HEK293T (cell line): Measurements from ENCODE around the gene OTOP3.
"Not testable (repeated sequence)": the region's sequence is repeated elsewhere in the genome, so short reads cannot be mapped to it uniquely, and the experiment has no call there.

Experiments used
- CTCF ChIA-PET: fragments of 350-600 bp; formaldehyde crosslinking; extraction: SDS; loops from one replicate; lab custom pipeline; 2021; ENCODE audit warnings: antibody characterized with exemption, inconsistent platforms; lab: Yijun Ruan, JAX
- POLR2A ChIA-PET: fragments of 350-600 bp; formaldehyde crosslinking; extraction: SDS; loops from one replicate; lab custom pipeline; 2020; ENCODE audit warnings: antibody characterized with exemption, inconsistent platforms; lab: Yijun Ruan, JAX
- DNase-seq: peaks from one replicate; pipeline ENCODE4 v3.0.0; 2012; ENCODE audit warnings: mixed read lengths; ENCODE audit errors: extremely low spot score
- ARNT ChIP-seq: fragments of 450-650 bp; IDR thresholded peaks from 2 replicates; pipeline ENCODE4 v1.6.1; 2017; ENCODE audit warnings: mild to moderate bottlenecking
- BHLHE40 ChIP-seq: fragments of 450-650 bp; IDR thresholded peaks from 2 replicates; pipeline ENCODE4 v1.6.1; 2016; ENCODE audit warnings: mild to moderate bottlenecking, moderate library complexity, borderline replicate concordance
- CTBP1 ChIP-seq: fragments of 450-650 bp; IDR thresholded peaks from 2 replicates; pipeline ENCODE4 v1.6.1; 2016; ENCODE audit warnings: borderline replicate concordance
- ELF4 ChIP-seq: fragments of 450-650 bp; IDR thresholded peaks from 2 replicates; pipeline ENCODE4 v1.6.1; 2017; ENCODE audit warnings: antibody characterized with exemption
- FOXA1 ChIP-seq: fragments of 450-650 bp; IDR thresholded peaks from 2 replicates; pipeline ENCODE4 v1.6.1; 2016; ENCODE audit warnings: mild to moderate bottlenecking
- FOXK2 ChIP-seq: fragments of 450-650 bp; IDR thresholded peaks from 2 replicates; pipeline ENCODE4 v1.6.1; 2016; ENCODE audit warnings: mild to moderate bottlenecking
- FOXM1 ChIP-seq: fragments of 450-650 bp; IDR thresholded peaks from 2 replicates; pipeline ENCODE4 v1.6.1; 2017; ENCODE audit warnings: mild to moderate bottlenecking, borderline replicate concordance
- HDGF ChIP-seq: fragments of 450-650 bp; IDR thresholded peaks from 2 replicates; pipeline ENCODE4 v1.6.1; 2017; ENCODE audit warnings: antibody characterized with exemption, borderline replicate concordance
- L3MBTL2 ChIP-seq: fragments of 450-650 bp; conservative IDR thresholded peaks from 2 replicates; pipeline ENCODE4 v1.6.1; 2016; ENCODE audit warnings: mild to moderate bottlenecking
- LEF1 ChIP-seq: fragments of 450-650 bp; IDR thresholded peaks from 2 replicates; pipeline ENCODE4 v1.6.1; 2017; ENCODE audit warnings: mild to moderate bottlenecking, borderline replicate concordance
- NFRKB ChIP-seq: fragments of 450-650 bp; IDR thresholded peaks from 2 replicates; pipeline ENCODE4 v1.6.1; 2016; ENCODE audit warnings: mild to moderate bottlenecking, moderate library complexity
- SP1 ChIP-seq: fragments of 450-650 bp; IDR thresholded peaks from 2 replicates; pipeline ENCODE4 v1.6.1; 2017
- TARDBP ChIP-seq: fragments of 450-650 bp; IDR thresholded peaks from 2 replicates; pipeline ENCODE4 v1.6.1; 2016
- TF ChIP-seq, protein P1 (sequence below): fragments of 450-650 bp; IDR thresholded peaks from 2 replicates; pipeline ENCODE4 v1.6.1; 2016

OTOP3 gene

DNA sequence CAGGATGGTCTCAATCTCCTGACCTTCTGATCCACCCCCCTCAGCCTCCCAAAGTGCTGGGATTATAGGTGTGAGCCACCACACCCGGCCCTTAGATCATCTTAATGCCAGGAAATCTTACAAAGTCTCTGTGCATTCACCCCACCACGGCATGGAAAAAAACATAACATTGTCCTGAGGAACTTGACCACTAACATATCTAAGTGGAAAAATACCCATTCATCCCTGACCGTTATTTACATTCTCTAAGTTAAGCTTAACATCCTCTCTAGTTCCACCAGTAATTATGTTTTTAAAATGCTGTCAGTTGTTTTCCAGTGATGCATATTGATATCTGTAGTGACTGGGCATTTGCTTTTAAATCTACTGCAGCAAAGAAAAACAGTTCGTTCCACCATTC, 40.2 kb downstream of the OTOP3 start:
- CTCF ChIA-PET = interaction anchor here (1.1 kb wide), 1 partner anchor 14 kb away, joined by 4 read pairs; no protein-coding TSS in a partner anchor
- TF ChIP-seq NFRKB (no peak), FOXK2 (no peak), ELF4 (no peak)
- no peak for DNase-seq
- POLR2A ChIA-PET = interaction anchor here (2.1 kb wide), 1 partner anchor 37 kb away, joined by 6 read pairs; the partner anchor contains the start of gene MRPL58

DNA sequence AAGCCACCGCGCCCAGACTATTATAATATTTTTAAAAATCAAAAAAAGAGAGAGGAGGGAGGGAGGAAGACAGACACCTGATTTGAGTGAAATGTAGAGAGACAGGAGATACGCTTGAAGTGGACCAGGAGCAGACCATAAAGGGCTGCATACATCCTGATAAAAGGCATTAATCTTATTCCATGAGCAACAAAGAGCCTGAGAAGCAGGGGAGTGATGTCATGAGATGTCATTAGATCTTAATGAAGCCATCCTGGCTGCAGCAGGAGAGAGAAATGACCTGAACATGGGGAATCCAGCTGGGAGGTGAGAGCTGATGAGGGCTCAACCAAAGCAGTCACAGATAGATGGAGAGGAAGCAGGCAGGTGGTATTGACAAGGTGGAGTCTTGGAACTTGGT, 42.1 kb downstream of the OTOP3 start:
- TF ChIP-seq, protein P1, sequence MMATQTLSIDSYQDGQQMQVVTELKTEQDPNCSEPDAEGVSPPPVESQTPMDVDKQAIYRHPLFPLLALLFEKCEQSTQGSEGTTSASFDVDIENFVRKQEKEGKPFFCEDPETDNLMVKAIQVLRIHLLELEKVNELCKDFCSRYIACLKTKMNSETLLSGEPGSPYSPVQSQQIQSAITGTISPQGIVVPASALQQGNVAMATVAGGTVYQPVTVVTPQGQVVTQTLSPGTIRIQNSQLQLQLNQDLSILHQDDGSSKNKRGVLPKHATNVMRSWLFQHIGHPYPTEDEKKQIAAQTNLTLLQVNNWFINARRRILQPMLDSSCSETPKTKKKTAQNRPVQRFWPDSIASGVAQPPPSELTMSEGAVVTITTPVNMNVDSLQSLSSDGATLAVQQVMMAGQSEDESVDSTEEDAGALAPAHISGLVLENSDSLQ = no peak
- TF ChIP-seq FOXK2 (no peak), HDGF (no peak), FOXM1 (no peak), ELF4 (no peak)
- ChIA-PET POLR2A (interaction anchor here (1.0 to 1.3 kb wide), 2 partner anchors 10 to 35 kb away, joined by 3 to 5 read pairs; partner anchors contain the start of genes CDR2L and MRPL58), CTCF (no interaction called here)
- DNase-seq = no peak

DNA sequence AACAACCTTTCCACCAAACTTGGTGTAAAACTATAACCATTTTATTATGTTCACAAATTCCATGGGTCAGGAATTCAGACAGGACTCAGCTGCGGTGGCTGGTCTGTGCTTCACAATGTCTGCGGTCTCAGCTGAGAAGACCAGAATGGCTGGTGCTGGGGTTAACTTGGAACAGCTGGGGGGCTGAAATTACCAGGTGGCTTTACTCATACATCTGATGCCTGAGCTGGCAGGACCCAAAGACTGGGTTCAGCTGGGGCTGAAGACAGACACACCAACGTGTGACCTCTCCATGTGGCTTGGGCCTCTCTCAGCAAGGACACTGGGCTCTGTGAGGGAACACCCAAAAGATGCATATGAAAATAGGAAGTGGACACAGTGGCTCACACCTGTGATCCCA, 42.5 kb downstream of the OTOP3 start:
- POLR2A ChIA-PET = interaction anchor here (0.9 to 1.3 kb wide), 3 partner anchors 9 to 58 kb away, joined by 3 to 5 read pairs (median 4); partner anchors contain the start of genes CDR2L and MRPL58
- CTCF ChIA-PET = no interaction called here
- DNase-seq = no peak
- TF ChIP-seq BHLHE40 (no peak), ELF4 (no peak), FOXM1 (no peak)

DNA sequence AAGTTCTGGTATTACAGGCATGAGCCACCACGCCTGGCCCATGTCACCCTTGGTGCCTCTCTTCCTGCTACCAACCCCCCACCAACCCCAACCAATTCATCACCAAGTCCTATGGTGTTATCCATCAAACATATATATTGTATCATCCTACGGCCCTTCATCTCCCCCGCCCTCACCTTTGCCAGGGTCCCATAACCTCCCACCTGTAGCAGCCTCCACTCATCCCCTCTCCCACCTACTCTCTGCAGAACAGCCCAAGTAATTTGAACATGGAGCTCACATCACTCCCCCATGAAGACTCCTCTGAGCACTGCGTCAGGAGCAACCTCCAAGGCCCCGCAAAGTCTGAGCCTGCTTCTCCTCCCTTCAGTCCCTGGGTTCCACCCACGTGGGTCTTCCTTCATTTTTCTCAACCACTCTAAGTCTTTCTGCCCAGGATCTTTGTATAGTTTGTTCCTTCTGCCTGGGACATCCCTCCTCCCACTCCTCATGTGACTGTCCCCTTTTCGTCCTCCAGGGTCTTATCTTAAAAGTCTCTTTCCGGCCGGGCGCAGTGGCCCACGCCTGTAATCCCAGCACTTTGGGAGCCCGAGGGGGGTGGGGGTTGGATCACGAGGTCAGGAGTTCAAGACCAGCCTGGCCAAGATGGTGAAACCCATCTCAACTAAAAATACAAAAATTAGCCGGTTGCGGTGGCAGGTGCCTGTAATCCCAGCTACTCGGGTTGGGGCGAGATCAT, 43.9 kb downstream of the OTOP3 start:
- TF ChIP-seq TARDBP (no peak), ELF4 (no peak), FOXM1 (no peak), CTBP1 (no peak), BHLHE40 (no peak), ARNT (no peak), FOXK2 (no peak)
- TF ChIP-seq, protein P1 = no peak
- ChIA-PET POLR2A (interaction anchor here (1.3 to 1.6 kb wide), 2 partner anchors 9 to 32 kb away, joined by 4 to 6 read pairs; no protein-coding TSS in a partner anchor), CTCF (no interaction called here)
- DNase-seq = no peak

DNA sequence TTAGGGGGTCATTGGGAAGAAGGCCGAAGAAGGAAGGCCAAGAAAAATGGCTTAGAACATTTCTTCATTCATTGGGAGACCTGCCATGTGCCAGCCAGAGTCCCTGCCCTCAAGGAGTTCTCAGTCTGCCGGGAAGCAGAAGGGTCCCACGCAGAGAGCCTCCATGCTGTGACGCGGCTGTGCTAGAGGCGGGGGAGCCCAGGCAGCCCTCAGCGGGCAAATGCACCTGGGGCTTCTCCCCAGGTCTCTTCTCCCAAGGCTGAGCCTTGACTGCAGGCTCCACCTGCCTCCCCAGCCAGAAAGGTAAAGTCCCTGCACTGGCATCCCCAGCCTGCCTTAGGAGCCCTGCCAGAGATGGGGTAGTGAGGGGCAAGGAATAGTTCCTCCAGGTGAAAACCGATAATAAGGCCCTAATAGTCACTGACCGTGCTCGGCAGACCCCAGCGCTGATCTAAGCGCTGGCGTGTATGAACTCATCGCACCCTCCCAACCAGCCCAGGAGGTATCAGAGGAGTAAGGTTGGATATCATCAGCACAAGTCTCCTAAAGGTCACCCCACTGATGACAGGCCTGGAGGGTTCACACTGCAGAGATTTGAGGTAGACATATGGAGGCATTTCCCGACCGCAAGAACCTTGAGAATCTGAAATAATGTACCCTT, 45.8 kb downstream of the OTOP3 start:
- ChIA-PET POLR2A (no interaction called here), CTCF (no interaction called here)
- DNase-seq = no peak
- TF ChIP-seq L3MBTL2 (no peak), FOXM1 (no peak), ARNT (no peak), NFRKB (no peak), BHLHE40 (no peak), LEF1 (no peak), SP1 (no peak), ELF4 (no peak), CTBP1 (no peak), FOXA1 (no peak)
- TF ChIP-seq, protein P1 = no peak

DNA sequence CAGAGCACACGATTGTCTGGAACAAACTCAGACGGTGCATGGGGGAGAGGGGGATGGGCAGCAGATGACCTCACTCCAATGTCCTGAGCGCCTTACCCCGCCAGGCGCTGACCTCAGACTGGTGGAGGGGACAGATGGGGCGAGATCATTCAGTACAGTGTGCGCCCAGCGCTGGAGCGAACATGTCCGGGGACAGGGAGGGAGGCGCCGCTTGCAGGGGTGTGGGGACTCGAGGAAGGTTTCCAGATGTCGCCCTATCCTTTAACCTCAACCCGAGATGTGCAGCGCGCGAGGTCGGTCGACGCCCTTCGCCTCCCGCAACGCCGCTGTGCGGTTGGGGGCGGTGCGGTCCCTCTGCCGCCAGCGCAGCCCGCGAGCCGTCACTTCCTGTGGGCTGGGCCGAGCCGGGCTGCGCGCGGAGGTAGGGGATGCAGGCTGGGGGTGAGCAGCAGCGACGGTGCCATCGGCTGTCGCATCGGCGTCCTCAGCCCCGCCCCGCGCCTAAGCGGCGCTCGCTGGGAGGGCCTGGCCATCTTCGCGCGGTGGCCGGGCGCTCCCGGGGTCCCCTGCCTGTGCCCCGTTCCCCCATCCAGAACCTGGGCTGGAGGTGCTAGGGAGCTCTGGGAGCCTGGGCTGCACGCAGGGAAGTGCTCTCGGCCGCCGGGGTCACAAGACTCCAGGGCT, 46.4 kb downstream of the OTOP3 start:
- ChIA-PET POLR2A (interaction anchor here (0.6 to 2.8 kb wide), 17 partner anchors 9 to 873 kb away, joined by 3 to 51 read pairs (median 6); partner anchors contain the start of genes ARMC7, ATP5PD, FDXR and HID1), CTCF (interaction anchor here (0.6 to 1.6 kb wide), 2 partner anchors 21 to 27 kb away, joined by 3 to 10 read pairs; no protein-coding TSS in a partner anchor)
- TF ChIP-seq LEF1 (no peak), L3MBTL2 (peak; percentile 77), ELF4 (no peak), FOXM1 (no peak)
- DNase-seq = peak; percentile 89

DNA sequence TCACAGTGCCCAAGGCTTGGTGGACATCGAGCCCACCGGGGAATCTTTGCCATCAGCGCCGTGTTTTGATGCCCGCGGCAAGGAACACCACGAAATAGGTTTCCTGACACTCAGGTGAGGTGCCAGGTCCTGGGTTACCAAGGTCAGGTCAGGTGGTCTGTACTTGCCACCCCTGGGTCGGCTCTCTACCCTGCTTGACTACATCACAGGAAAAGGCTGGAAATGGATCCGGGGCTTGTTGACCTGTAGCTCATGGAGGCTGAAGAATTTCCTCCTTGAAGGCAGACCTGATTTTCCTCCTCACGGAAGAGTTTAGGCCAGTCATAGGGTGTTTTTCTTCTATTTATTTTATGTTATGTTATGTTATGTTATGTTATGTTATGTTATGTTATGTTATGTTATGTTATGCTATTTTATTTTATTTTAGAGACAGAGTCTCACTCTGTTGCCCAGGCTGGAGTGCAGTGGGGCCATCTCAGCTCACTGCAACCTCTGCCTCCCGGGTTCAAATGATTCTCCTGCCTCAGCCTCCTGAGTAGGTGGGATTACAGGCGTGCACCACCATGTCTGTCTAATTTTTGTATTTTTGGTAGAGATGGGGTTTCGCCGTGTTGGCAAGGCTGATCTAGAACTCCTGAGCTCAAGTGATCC, 47.1 kb downstream of the OTOP3 start:
- ChIA-PET POLR2A (interaction anchor here (0.6 to 2.8 kb wide), 18 partner anchors 10 to 873 kb away, joined by 3 to 51 read pairs (median 6); partner anchors contain the start of genes ARMC7, ATP5PD, FDXR and HID1), CTCF (interaction anchor here (0.6 to 1.6 kb wide), 2 partner anchors 21 to 28 kb away, joined by 3 to 10 read pairs; no protein-coding TSS in a partner anchor)
- not testable (repeated sequence) for DNase-seq
